Breast epithelium (tissue), 3 donors: ENCODE measurements around the gene FOXN3.

Experiments
- CTCF ChIP-seq, 3 donors: fragments of 450-650 bp; IDR thresholded peaks; one replicate each; pipeline ENCODE4 v1.5.1; 2016 to 2017; ENCODE audit warnings: antibody characterized with exemption in 3 of 3, mild to moderate bottlenecking in 3 of 3, moderate library complexity in 3 of 3
- POLR2A ChIP-seq: fragments of 450-650 bp; IDR thresholded peaks from one replicate; pipeline ENCODE4 v1.6.1; 2016; ENCODE audit warnings: antibody characterized with exemption, mild to moderate bottlenecking, moderate library complexity
- POLR2AphosphoS5 ChIP-seq, 3 donors: sonication (generic); formaldehyde crosslinking; IDR thresholded peaks; one replicate each; pipeline ENCODE4 v1.6.1; 2017; ENCODE audit warnings: antibody characterized with exemption in 3 of 3

GRCh38 chr14:89198544-89199329 lies 218.3 kb downstream of the FOXN3 start:
- TF ChIP-seq POLR2A (no peak), CTCF (IDR thresholded peaks at IDR 0.05) (no peak), POLR2AphosphoS5 (IDR thresholded peaks at IDR 0.05) (no peak)
